Iris pigment epithelial cell (primary cell): Measurements from ENCODE around the gene MEIG1.
"Not testable (repeated sequence)": the region's sequence is repeated elsewhere in the genome, so short reads cannot be mapped to it uniquely, and the experiment has no call there.

ENCODE experiments used
- DNase-seq: peaks from one replicate; pipeline ENCODE4 v3.0.0-alpha.2; 2011; ENCODE audit warnings: low read depth

The MEIG1 gene, protein sequence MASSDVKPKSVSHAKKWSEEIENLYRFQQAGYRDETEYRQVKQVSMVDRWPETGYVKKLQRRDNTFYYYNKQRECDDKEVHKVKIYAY

DNA sequence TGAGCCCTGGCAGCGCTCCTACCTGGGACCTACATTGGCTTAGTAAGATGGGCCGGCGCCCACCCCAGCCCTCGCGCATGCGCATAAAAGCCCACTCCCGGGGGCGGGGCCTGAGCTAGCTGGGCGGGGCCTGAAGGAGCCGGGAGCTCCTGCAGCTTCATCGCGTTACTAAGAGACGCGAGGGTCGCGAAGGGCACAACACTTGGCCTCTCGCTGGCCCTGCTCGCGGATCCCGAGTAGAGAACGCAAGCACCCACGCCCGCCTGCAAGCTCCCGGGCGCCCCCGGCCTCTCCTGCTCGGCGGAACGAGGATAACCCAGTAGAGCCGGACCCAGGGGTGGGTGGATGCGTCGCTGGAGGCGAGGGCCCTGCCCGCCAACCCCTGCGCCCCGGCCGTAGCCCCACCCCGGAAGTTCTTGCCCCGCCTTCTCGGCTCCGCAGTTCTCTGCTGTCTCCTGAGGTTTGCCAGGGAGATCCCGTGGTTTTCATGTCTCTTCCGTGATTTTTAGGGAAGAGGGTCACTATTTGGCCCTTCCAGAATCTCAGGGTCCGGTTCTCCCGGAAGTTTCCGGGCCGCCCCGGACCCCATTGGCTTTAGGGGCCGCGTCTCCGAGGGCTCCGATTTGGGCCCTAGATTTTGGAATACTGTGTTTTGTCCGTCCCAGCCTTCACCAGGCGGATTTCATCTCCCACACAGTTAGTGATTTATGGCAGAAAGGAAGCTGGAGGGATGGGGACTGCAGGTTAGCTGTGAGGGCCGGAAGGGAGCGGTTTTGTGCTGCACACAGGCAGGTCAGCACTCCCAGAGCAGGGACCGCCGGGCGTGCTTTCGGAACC is at the start of gene MEIG1:
Gene MEIG1 (plus strand): TSS at position 168 of the 837 bp plus-strand sequence. CDS start 7,081 bp downstream, outside the sequence.
- peak; percentile 91 for DNase-seq

- no peak for DNase-seq
Observed at GRCh38 chr10:14910953-14911352, 48.2 kb upstream of the MEIG1 start.

DNA sequence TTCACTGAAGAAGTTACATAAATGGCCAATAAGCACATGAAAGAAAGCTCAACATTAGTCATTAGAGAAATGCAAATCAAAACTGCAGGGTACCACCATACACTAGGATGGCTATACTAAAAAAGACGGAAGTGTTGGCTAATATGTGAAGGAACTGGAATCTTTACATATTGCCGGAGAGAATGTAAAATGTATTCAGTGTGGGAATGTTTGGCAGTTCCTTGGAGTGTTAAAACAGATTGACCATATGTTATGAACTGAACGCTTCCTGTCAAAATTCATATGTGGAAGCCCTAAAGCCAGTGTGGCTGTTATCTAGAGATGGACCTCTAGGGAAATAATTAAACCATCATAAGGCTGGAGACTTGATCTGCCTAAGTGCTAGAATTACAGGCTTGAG is 47.4 kb upstream of the MEIG1 start:
- no peak for DNase-seq

DNA sequence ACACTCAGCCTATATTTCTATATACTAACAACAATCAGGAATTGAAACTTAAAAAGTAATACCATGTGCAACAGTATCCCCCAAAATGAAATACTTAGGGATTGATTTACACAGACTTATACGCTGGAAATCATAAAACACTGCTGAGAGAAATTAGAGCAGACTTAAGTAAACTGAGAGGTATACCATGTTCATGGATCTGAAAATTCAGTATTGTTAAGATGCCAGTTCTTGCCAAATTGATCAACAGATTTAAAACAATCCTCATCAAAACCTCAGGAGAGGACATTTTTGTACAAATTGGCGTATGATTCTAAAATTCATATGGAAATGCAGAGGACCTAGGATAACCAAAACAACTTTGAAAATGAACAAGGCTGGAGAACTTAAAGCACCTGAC is 42.6 kb upstream of the MEIG1 start:
- no peak for DNase-seq

DNA sequence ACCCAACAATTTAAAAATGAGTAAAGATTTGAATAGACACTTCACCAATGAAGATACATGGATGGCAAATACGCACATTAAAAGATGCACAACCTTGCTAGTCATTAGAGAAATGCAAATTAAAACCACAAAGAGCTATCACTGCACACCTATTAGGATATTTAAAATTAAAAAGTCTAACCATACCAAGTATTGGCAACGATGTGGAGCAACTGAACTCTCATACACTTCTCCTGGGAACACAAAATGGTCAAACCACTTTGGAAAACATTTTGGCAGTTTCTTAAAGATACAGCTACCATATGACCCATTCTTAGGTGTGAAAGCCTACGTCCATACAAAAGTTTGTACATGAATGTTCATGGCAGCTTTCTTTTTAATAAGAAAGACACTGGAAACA is 41.4 kb upstream of the MEIG1 start:
- DNase-seq: no peak

GRCh38 chr10:14918964-14919363 is 40.2 kb upstream of the MEIG1 start:
- DNase-seq: peak; percentile 17

- DNase-seq: no peak
Observed at GRCh38 chr10:14924013-14924412, 35.2 kb upstream of the MEIG1 start.

GRCh38 chr10:14925268-14925667 is 33.9 kb upstream of the MEIG1 start:
- no peak for DNase-seq

GRCh38 chr10:14926061-14926470 is 33.1 kb upstream of the MEIG1 start:
- no peak for DNase-seq

GRCh38 chr10:14926722-14927416 is 32.3 kb upstream of the MEIG1 start:
- no peak for DNase-seq

GRCh38 chr10:14930610-14931009 is 28.6 kb upstream of the MEIG1 start:
- no peak for DNase-seq

DNA sequence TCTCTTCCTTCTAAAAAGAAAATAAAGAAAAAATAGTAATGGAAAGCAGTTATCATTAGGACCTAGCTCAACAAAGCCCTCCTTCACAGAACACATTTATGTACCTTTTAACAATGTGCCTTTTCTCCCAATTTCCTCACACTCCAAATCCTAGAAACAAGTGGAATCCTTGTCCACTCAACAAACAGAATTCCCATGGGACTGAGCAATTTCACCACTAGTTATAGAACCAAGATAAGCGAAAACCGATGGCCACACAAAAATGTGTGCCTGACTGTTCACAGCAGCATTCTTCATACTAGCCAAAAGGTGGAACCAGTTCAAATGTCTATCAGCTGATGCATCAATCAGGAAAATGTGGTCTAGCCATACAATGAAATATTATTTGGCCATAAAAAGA is 22.6 kb upstream of the MEIG1 start:
- DNase-seq: no peak

DNA sequence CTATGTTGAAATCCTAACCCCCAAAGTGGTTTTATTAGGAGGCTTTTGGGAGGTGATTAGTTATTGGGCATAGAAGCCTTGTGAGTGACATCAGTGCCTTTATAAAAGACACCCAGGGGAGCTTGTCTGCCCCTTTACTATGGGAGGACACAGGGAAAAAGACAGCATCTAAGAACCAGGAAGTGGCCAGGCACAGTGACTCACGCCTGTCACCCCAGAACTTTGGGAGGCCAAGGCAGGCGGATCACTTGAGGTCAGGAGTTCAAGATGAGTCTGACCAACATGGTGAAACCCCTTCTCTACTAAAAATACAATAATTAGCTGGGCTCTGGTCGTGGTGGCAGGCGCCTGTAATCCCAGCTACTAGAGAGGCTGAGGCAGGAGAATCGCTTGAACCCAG is 20.2 kb upstream of the MEIG1 start:
- peak; percentile 38 for DNase-seq

GRCh38 chr10:14942147-14942949 is 16.8 kb upstream of the MEIG1 start:
- DNase-seq: not testable (repeated sequence)

- DNase-seq: not testable (repeated sequence)
Observed at GRCh38 chr10:14942950-14943338, 16.2 kb upstream of the MEIG1 start.

DNA sequence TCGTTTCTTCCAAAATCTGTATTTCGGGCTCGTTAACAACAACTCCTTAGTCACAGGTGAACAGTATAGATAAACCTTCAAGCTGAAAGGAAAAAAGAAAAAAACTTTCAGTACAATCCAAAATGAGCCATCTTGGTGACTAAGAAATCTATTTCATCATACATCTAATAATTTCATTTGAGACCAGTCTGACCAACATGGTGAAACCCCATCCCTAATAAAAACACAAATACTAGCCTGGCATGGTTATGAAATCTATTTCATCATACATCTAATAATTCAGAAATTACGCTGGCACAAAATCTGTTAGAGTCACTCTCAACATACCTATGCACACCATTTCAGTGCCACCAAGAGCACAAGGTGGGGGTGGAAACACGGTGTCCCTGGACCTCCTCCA is 14.1 kb upstream of the MEIG1 start:
- DNase-seq: peak; percentile 45

- no peak for DNase-seq
Observed at GRCh38 chr10:14947268-14947667, 11.9 kb upstream of the MEIG1 start.

DNA sequence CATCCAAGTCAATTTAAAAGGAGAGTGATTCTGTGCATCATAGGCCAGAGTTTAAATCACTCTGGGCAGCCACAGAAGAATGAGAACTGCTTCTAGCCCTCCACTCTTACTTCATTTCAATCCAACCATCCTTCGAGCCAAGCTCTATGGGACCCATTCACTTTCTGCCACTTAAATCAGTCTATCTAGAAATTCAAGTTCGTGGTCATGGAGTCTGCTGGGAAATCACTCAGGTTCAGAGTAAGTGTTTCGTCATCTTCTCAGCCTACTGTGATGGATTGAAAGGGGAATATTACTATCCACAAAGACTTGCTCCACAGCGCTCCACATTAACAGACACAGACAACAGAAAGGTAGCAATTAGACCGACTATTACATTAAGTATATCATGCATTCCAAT is 9.9 kb upstream of the MEIG1 start:
- peak; percentile 54 for DNase-seq

DNA sequence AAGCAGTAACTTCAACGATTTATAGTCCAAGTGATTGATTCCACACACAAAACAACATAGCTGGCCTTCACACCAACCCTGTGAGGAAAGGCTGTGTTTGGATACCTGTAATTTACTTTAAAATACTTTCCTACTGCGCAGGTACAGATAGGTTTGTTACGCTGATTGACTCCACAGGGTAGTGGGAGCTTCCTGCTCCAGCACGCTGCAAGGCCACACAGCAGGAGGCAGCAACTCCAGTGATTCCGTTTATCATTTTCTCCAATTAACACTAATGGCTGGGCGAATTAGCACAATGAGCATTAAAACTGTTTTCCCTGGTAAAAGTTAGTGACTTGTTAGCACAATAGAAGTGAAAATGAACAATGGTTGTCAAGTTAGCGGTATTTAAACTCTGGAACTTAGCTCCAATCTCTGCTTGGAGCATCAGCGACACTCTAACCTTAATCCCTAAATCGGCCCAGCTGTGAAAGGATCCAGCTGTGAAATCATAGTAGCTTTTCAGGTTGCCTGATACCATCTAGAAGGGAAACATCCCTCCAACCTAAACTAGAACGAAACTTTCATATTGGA is 6.3 kb upstream of the MEIG1 start:
- peak; percentile 31 for DNase-seq

- peak; percentile 81 for DNase-seq
Observed at GRCh38 chr10:14953424-14954000, 5.7 kb upstream of the MEIG1 start.

GRCh38 chr10:14954001-14954770 is 5.0 kb upstream of the MEIG1 start, which contains the start of gene DCLRE1C:
DCLRE1C (minus strand) TSS chr10:14954096; CDS start chr10:14954010, 86 bp downstream.
- peak; percentile 96 for DNase-seq
